Peyer's patch (tissue), 4 donors: ENCODE measurements around the gene NELL1.

Experiments used
- CTCF ChIP-seq, 6 experiments: fragments of 450-650 bp in 4 of 6; fragments of 200-600 bp in 2 of 6; sonication (generic) in 1 of 6; IDR thresholded peaks; one replicate each; pipeline ENCODE4 v1.5.1; 2017 to 2019; ENCODE audit warnings: antibody characterized with exemption in 6 of 6, mild to moderate bottlenecking in 3 of 6, moderate library complexity in 1 of 6
- POLR2A ChIP-seq, 2 donors: fragments of 450-650 bp; IDR thresholded peaks; one replicate each; pipeline ENCODE4 v1.5.1; 2017; ENCODE audit warnings: antibody characterized with exemption in 2 of 2, mild to moderate bottlenecking in 2 of 2, moderate library complexity in 2 of 2

- no peak for TF ChIP-seq POLR2A (IDR thresholded peaks at IDR 0.05)
- no peak for TF ChIP-seq CTCF (IDR thresholded peaks at IDR 0.05)
These were observed 942.9 kb downstream of the NELL1 start for GRCh38 chr11:21612326-21612725.
